ENCODE results near the gene AHR.
"Not testable (repeated sequence)": the region's sequence is repeated elsewhere in the genome, so short reads cannot be mapped to it uniquely, and the experiment has no call there.

AHR gene

DNA sequence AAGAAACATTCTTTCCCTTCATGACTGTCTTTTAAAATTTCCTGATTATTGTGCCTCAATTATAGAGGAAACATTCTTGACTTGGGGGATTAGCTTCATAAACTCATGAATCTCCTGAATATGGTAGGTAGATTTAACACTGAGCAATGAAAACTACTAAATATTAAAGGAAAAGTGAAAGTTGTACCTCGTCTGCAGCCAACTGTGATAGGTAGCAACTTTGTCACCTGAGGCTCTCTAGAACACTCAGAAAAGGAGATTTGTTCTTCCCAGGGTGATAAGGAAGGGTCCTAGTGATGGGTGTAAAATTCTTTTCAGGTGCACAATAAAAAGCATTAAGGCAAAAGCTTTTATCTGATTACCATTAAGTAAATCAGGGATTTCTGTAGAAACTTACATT lies 78.1 kb downstream of the AHR start:
- DNase-seq (ENCODE audit: low read depth) = no peak

DNA sequence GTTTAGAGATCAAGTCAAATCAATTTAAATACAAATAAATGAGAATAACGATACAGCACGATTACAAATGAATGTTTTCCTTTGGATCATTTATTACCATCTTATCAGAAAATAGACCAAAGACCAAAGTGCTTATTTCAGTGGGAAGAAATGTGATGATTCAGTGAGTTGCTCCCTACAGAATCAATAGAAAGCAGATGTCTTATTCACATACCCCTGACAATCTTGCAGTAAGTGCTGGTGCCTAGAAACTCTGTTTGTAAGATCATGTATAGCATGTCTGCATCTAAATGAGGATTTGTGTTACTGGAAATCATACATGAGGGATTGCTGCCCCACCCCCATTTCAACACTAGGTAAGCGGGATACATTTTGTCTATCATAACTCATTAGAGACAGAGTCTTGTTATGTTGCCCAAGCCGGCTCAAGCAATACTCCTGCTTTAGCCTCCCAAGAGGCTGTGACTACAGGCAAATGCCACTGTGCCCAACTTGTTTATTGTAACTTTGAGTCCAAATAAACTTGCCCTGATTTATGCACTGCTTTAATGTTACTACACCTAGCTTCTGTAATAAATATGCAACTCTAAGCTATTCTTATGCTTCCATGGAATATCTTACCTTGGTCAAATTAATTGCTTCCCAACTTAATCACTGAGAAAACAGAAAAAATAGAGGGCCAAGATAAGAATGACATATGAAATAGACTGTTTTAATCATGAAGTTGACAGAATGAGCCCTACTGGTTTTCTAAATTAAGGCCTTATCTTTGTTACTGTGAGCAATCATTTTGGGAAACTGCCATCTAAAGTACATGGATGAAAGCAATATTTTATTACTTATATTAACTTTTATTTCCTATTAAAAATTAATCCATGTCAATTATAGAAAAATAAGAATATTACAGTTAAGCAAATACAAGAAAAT lies 82.5 kb downstream of the AHR start:
- DNase-seq (ENCODE audit: low read depth) = no peak

DNA sequence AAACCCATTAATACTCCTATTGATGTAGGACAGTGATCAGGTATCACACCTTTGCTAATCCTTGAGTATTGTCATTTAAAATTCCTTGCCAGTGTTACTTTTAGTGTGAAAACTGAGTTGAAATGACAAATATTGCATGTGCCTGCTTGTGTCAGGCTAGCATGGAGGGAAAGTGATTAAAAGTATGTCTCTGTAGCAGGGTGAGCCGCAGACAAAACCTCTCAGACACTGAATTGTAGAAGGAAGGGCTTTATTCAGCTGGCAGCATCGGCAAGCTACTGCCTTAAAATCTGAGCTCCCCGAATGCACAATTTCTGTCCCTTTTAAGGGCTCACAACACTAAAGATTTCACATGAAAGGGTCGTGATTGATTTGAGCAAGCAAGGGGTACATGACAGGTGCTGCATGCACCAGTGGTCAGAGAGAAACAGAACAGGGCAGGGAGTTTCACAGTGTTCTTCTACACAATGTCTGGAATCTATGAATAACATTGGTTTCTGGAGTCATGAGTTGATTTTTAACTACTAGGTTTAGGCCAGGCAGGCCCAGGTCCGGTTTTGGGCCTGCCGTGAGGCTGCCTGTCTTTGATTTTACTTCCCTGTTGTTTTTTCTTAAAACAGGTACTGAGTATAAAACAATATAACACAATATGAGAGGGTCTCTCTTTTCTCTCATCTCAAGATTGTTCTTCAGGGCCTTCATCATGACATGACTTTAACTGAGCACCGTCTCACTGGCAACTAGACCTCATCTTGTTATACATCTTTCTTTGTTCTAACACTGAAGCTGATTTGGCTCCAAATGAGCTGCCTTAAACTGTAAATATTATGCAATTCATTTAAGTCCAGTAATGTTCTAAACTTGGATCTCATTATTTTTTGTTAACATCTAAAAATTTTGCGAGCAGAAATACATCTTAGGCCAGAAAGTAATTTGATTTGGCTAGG lies 84.2 kb downstream of the AHR start:
- not testable (repeated sequence) for DNase-seq (ENCODE audit: low read depth)

DNA sequence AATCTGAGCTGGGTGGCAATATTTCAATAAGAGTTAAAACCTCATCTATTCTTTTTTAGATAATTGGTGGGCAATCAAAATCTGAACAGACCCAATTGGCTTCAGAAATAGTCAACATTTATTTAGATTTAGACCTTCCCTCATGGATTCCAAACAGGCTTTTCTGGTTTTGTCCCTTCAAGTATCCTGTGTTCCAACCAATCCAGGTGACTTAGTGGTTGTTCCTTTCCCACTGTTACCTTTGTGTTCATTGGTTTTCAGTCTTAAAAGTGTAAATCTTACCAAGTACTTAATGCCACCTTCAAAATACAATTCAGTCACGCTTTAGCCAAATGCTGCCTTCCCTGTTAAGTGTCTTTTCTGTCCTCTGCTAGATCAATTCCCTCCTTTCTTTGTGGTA lies 85.9 kb downstream of the AHR start:
- DNase-seq (ENCODE audit: low read depth) = no peak

DNA sequence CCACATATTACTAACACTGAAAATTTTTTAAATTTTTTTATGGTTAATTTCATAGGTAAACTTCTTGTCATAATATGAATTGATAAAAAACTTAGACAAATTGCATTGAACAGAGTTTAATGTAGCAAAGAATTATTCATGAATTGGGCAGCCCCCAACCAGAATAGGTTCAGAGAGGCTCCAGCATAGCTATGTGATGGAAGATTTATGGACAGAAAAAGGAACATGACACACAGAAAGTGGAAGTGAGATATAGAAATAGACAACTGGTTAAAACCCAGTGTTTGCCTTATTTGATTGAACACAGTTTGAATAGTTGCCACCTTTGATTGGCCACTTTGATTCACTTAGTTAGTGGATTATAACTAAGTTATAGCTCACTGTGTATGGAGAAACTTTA lies 87.2 kb downstream of the AHR start:
- no peak for DNase-seq (ENCODE audit: low read depth)

DNA sequence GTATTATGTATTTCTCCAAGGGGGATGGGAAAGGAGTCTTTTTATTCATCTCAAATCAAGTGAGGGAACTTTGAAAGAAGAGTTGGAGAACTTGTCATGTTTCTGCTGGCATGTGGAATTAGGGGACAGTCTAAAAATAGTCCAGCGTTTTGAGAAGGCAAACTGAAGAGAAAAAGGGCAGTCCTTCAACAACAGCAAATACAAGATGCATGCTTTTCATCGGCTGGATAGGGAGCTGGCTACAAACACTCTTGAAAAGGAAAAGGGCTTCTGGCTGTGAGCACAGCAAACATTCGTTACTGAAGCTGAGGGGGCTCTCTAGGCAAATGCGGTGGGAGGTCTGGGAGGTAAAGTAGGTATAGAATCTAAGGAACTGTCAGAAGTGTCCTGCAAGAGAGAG lies 91.9 kb downstream of the AHR start:
- DNase-seq (ENCODE audit: low read depth) = no peak

DNA sequence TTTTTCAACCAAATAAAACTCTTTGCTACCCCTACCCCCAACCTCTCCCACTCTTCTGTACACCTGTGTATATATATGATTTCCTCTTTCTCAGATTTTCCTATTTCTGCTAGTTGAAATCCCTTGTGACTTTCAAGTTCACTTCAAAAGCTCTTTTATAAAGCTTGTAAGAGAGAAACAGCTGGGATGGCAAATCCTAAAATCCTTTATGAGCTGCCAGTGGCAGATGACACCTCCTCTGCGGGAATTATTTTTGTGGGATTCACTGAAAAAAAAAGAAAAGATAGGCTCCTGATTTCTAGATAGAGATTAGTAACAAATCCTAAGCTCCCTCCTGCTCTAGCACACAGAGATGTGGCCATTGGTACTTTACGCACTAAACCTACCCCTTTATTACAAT lies 92.9 kb downstream of the AHR start:
- no peak for DNase-seq (ENCODE audit: low read depth)

DNA sequence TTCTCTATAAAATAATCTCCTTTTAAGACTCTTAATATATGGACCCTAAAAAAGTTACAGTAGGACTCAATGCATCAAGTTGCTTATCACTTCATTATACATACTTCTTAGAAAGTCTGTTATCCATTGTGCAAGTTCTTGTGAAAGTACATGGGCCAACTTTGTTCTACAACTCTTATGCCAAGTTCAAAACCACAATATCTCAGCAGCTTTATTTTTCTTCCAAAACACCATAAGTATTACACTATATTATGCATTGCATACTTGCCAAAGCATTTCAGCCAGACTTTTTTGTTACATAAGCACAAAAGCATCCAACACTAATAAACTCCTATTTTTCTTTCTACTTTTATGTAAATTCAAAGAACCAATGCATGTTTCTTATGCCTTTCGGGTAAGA lies 94.4 kb downstream of the AHR start:
- DNase-seq (ENCODE audit: low read depth) = no peak

DNA sequence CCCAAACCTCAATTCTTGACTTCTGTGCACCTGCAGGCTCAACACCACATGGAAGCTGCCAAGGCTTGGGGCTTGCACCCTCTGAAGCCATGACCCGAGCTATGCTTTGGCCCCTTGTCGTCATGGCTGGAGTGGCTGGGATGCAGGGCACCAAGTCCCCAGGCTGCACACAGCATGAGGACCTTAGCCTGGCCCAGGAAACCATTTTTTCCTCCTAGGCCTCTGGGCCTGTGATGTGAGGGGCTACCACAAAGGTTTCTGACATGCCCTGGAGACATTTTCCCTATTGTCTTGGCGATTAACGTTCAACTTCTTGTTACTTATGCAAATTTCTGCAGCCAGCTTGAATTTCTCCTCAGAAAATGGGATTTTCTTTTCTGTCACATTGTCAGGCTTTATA lies 96.1 kb downstream of the AHR start:
- not testable (repeated sequence) for DNase-seq (ENCODE audit: low read depth)
